GOT3 (cell line): ENCODE measurements around the gene NINL.
"Not testable (repeated sequence)": the region's sequence is repeated elsewhere in the genome, so short reads cannot be mapped to it uniquely, and the experiment has no call there.

Experiments
- DNase-seq: peaks from one replicate; lab custom pipeline; 2025; ENCODE audit warnings: mixed read lengths; lab: John Stamatoyannopoulos, UW

Gene NINL

DNA sequence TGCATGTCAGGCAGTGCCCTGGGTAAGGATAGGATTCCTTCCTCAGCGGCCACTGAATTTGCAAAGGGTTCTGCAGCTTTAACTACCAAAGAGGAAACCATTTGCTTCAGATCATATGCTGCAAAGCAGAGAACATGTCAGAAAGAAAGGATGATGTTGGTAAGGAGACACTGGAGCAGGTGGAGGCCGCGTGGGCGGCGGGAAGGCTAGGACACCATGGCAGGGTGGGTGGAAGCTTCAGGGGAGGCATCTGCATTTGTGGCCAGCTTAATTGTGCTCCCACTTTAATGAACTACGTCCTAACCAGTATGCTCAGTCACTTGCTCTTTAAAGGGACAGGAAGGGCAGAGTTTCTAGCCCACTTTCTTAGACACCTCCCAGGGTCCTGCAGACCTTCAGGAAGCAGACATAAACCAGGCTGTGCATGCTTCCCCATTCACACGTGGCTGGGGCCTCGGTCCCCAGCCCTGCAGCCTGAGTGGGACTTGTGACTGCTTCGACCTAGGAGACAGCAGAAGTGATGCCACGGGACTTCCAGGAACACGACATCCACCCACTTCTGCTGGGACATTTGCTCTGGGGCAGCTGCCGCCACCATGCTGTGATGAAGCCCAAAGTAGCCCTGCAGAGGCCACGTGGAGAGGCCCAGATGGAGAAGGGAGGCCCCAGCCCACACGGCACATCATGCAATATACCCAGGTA, 101.7 kb downstream of the NINL start:
- DNase-seq, result no peak

DNA sequence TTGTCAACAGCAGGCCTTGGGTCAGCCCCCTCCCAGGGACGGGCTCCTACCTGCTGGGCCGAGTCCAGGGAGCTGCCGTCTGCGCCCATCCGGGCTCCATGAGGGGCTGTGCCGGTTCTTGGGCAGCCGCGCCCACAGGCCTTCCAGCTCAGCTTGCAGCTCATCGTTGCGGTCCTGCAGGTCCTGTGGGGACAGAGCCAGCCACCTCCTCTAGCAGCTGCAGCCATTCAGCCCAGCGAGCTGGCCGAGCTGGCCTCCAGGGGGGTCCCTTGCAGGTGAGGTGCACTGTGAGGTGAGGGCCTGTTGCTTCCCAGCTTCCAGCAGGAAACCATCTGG, 103.4 kb downstream of the NINL start:
- no peak for DNase-seq

DNA sequence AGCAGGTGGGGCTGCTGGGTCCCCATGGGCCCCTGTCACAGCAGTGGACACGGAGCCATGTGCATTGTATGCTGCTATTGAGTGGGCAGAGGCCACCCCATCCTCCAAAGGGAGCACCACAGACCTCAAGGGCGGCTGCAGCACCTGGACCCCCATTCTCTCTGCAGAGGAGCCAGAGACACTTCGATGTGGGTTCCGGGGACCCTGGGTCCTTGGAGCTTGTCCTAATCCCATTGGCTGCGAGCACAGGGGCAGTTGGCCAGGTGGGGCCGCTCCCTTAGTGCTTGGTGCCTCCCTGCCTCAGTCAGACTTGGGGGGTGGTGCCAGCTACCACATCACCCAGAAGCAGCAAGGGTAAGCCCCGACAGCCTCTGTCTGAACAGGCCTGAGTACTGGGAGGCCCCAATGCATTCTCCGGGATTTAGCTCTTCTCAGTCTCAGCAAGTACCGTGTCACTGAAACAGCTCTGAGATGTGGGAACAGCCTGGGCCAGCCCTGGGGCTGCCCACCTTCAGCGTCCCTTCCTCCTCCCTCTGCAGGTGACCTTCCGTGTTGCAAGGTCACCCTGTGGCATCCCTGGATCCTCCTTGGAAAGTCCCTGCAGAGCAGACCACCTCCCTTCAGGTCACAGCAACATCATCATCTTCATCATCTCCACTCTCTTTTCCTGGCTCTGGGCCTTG, 104.0 kb downstream of the NINL start:
- no peak for DNase-seq

DNA sequence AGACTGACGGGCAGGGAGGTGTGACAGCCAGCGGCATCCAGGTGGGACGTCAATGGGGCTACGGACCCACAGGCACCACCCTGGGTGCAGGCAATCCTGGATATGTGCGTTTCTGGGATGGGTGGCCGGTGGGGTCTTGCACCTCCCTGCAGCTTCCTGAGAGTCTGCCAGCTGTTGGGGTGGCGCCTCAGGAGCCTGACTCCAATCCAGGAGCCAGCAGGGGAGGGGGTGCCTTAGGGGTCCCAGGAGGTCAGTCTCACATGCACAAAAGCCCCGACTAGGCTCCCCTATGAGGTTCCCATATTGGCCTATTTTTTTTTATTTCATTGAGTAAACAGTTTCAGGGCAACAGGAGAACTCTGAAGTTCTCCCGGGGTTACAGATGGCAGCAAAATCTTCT, 104.5 kb downstream of the NINL start:
- no peak for DNase-seq

DNA sequence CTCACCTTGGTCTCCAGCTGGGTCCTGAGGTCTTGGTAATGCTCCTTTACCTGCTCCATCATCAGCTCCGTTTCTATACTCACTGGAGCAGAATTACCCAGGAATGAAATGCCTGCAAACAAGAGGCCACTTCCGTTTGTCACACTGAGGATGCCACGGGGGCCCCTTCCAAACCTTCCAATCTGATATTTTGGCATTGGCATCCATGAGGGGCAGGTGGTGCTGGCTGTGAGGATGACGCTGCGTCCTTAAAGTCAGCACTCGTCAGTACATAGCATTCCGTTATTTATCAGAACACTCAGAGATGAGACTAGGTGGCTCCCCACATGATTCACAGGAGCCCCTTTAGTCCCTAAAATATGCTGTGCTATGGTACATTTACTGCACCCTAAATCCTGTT, 105.2 kb downstream of the NINL start:
- DNase-seq, result no peak

DNA sequence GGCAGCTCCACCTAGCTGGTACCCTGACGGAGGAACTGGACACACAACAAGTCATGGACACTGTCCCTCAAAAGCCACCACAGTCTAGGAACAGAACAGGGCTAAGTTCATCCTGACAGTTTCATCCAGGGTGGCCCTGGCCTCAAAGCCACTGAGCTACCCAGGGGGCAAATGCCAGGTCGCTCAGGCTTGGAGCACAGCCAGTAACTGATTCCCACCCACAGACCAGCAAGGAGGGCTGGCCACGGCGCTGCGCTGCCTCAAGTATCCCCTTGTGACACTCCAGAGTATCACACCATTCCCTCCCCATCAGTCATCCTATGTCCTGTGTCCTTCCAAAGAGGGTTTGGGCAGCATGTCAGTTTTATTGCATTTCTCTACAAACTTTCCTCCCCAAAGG, 105.7 kb downstream of the NINL start:
- DNase-seq, result no peak

DNA sequence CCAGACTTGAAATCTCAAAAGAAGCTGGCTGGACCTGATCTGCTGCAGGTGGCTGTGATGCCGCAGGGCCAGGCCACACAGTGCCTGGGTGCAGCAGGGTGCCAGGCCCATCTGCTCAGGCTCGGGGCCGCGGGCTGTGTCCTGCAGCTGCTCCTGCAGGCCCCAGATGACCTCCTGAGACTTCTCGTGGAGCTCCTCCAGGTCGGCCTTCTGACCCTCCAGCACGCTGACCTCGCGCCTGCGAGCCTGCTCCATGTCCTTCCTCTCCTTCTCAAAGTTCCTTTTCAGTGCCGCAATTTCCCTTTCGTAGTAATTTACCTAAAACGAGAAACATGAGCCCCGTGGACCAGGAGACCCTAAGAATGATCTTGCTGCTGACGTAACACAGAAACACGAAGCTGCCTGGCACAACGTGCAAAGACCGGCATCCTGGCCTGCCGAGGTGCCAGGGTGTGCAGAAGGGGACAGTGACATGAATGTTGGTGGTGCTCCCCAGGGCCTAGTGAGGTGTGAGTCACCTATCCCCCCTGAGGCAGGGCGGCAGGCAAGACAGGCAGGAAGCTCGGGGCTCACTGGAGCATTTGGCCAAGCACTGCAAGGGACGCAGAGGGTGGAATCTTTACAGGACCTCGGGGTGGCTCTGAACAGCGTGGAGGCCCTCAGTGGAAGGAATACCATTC, 106.3 kb downstream of the NINL start:
- DNase-seq, result no peak

DNA sequence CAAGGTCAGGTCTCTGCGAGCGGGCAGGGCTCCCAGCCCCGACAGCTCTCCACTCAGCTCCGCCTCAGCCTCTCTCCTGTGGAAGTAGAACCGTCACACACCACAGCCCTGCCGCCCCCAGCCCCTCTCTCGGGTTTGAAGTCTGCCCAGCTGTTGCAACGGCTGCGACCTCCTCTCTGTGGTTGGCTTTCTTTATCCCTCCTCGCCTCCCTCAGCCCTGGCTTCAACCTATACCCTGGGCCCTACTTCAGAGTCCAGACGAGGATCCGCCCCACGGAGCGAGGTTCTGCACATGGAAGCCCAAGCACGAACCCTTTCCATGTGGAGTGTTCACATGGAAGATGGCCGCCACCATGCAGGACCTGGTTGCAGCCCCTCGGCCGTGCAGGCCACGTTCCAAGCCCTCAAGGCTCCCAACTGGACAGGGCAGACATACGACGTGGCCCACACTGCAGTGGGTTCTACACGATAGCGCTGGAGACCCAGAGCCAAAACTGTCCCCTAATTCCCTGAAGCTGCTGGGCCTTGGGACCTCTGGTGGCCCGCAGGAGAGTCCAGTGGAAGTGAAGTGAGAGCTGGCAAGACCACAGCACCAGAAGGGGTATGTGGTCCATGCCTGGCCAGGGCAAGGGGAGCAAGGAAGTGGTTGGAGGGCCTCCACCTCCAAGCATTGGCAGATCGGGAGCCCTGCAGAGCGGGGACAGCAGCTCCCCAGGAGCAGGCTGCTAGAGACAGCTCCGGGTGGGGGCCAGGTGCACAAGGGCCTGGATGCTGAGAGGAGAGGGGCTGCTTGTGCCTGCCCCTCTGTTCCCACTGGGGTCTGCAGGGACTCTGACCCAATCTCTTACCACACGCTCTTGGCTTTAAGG, 108.1 kb downstream of the NINL start:
- no peak for DNase-seq

DNA sequence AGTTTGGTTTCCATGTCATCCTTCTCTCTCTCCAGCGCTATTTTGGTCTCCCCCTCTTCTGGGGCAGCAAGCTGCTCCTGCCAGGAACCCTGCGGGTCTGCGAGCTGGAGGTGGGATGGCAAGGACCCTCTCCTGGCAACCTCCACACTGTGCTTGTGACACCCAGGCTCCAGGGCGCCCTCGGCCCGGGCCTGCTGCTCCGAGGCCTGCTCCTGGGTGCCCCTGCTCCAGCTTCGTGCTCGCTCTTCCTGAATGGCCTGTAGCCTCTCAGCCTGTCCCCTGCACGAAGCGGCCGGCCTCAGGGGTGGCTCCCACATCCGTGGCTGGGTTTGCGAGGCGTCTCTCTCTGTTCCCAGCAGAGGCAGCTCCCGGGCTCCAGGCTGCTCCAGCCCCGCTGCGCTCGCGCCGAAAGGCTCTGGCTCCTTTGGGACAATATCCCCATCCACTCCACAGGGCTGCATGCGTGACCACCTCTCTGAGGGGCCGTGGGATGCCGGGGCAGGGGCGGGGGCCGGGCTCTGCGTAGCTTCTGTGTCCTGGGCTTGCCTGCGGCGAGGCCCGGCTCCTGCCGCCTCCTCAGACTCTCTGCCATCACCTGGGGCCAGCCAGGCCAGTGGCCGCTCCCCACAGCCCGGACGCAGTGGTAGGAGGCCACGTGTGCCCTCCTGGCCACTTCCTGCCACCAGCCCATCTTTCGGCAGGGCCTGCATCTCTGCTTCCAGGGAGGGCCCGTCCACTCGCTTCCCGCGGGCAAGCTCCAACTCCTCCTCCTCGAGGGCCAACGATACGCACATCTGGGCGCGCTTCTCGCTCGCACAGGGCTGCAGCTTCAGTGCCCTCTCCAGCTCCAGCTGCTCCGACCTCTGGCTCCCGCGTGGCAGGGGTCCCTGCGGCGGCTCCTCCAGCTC, 109.0 kb downstream of the NINL start:
- DNase-seq, result no peak

DNA sequence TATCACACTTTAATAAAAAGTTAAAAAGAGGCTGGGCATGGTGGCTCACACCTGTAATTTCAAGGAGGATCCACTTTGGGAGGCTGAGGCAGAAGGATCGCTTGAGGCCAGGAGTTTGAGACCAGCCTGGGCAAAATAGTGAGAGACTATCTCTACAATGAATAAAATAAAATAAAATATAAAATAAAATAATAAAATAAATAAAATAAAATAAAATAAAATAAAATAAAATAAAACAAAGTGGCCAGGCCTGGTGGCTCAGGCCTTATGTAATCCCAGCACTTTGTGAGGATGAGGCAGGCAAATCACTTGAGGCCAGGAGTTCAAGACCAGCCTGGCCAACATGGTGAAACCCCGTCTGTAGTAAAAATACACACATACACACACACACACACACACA, 112.0 kb downstream of the NINL start:
- not testable (repeated sequence) for DNase-seq

DNA sequence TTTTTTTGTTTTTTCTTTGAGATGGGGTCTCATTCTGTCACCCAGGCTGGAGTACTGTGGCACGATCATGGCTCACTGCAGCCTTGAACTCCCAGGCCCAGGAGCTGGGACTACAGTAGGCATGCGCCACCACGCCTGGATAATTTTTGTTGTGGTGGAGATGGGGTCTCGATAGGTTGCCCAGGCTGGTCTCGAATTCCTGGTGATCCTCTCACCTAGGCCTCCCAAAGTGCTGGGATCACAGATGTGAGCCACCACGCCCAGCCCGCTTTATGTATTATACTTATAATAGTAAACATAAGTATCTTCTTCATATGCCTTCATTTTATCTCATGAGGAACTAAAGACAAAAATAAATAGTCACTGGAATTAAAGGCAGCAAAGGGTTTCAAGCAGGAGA, 114.3 kb downstream of the NINL start:
- no peak for DNase-seq

DNA sequence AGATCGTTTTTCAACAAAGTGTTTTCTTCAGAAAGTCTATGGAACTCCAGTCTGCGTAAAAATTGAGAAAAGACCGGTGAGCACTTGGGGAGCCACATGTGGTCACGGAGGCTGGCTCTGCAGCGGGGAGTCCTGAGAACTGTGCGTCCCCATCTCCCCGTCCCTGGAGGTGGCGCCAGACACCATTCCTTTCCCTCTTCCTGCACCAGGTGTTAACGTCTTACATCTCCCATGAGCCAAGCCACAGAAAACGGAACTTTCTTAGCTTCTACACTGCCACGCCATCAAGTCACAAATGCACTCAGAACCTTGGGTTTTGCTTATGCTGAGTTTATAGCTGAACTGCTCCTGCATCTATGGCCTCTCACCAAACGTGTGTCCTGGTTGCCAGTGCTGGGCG, 115.3 kb downstream of the NINL start:
- no peak for DNase-seq

DNA sequence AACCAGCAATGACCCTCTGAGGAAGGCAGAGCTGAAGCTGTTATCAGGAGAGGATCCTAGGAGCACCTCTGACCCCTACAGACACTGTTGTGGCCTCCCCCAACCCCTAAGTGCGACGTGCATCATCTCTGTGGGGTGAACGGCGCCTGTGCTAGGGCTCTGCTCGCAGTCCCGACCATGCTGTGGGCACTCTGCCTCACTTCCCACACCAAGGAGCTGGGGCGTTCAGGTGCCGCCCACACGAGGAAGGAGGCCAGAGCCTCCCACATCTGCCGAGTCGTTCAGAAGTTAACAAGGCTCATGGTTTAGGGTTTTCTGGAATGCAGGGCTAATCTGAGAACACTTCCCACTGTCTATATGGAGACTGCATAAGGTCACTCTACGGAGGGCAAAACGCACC, 115.8 kb downstream of the NINL start:
- no peak for DNase-seq

DNA sequence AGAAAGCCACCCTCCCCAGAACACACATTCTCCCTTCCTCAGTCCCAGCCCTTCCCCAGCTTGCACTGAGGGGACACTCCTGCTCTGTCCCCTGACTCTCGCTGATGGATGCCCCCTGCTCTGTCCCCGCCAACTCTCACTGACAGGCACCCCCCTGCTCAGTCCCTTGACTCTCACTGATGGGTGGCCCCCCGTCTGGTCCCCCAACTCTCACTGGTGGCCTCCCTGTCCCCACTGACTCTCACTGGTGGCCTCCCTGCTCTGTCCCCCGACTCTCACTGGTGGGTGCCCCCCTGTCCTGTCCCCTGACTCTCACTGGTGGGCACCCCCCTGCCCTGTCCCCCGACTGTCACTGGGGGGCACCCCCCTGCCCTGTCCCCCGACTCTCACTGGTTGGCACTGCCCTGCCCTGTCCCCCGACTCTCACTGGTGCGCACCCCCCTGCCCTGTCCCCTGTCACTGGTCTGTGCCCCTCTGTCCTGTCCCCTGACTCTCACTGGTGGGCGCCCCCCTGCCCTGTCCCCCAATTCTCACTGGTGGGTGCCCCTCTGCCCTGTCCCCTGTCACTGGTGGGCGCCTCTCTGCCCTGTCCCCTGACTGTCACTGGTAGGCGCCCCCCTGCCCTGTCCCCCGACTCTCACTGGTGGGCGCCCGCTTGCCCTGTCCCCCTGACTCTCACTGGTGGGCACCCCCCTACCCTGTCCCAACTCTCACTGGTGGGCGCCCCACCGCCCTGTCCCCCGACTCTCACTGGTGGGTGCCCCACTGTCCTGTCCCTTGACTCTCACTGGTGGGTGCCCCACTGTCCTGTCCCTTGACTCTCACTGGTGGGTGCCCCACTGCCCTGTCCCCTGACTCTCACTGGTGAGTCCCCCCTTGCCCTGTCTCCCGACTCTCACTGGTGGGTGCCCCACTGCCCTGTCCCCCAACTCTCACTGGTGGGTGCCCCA, 116.9 kb downstream of the NINL start:
- DNase-seq, result no peak

DNA sequence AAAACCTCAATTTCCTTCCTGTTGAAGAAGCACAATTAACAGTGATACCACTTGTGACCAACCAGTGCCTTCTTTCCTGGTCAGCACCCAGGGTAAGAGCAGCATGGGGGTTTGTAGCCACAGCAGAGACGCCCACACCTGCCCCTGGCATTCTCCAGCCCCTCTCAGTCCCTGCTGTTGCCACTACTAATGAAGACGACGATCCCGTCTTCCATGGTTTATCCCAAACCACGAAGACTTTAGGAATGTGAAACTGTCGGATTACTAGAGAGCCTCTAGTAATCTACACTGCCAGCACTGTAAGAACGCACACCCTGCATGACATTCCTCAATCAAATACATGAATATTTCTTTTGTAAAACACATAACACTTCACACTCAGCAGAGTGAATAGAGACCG, 117.9 kb downstream of the NINL start:
- DNase-seq, result no peak

DNA sequence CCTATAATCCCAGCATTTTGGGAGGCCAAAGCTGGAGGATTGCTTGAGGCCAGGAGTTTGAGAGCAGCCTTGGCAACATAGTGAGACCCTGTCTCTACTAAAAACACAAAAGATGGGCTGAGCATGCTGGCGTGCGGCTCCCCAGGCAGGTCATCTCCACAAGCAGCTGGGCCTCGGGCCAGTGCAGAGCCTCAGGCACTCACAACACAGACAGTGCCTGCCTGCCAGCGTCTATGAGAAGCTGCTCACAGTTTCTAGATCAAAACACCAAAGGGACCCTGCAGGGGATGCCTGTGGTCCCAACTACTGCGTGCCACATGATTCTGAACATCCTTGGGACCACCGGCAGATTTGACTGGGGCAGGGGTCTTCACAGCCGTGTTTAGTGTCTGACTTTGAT, 118.5 kb downstream of the NINL start:
- no peak for DNase-seq

DNA sequence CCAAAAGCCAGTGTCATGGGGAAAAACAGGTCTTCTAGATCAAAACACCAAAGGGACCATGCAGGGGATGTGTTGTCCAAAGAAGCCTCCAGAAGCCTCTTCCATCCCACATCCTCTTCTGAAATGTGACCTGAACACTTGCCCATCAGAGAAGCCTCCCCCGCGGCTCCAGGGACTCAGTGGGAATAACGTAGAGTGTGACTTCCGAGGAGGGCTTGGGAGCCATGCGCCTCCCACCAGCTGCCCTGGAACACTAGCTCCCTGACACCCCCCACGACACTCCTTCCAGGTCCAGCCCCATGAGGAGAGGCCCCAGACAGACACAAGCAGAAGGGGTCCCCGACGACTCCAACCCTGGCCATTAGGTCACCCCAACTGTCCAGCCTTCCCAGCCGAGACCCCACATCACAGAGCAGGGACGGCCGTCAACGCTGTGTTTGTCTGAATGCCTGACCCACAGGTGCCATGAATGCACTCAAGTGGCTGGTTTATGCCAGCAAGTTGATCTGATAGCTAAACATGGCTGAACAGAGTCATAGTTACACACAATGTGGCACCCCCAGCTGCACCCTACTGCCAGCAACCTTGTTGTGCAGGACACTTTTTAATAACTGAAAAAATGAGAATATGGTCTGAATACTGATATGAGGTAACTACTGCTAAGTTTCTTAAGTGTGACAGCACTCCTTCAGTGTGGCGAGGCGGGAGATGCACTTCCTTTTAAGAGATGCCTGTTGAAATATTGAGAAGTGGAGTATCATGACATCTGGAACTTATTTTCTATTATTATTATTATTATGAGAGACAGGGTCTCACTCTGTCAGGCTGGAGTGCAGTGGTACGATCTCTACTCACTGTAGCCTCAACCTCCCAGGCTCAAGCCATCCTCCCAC, 119.8 kb downstream of the NINL start:
- DNase-seq, result no peak

DNA sequence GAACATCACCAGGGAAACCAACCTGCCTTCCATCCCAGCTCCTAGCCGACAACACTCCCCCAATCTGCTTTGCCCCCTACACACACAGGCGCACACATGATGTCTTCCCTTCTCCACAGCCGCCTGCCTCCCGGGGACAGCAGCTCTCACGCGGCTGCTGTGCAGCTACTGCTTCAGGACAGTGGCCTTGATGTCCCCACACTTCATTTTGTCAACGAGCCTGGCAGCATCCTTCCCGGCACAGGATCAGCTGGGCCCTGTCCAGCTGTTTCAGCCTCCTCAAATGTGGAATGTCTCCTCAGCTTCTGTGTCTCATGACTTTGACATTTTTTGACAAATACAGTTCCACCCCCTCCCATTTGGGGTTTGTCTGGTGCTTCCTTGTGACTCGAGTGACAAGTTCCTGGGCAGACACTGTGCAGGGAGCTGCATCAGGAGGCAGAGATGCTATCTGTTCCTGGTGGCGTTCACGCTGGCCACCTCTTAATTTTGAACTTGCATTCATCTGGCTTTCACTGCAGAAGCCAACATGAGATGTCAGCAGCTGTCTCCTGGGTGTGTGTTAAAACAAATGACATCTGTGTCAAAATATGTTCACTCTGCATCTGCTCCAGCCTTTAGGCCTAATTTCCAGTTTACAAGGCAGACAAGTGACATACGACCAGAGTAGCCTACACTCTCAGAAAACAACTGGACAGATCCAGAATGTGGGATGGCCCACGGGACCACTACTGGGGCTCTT, 120.7 kb downstream of the NINL start:
- no peak for DNase-seq
